DMS79 (cell line): Measurements from ENCODE around the gene TOMM20L.

Experiments used
- DNase-seq: peaks from one replicate; lab custom pipeline; 2025; lab: John Stamatoyannopoulos, UW

The TOMM20L gene

GRCh38 chr14:58427281-58428117 lies 31.8 kb downstream of the TOMM20L start, which contains the start of the genes KIAA0586 and TIMM9:
Gene KIAA0586 (plus strand): TSS chr14:58427719. CDS start chr14:58428265, 546 bp downstream.
Gene TIMM9 (minus strand): TSS chr14:58427531. CDS start chr14:58411945, 15,586 bp downstream.
- DNase-seq: peak; percentile 99

- DNase-seq: peak; percentile 33
Observed at GRCh38 chr14:58428118-58428683, 32.5 kb downstream of the TOMM20L start.

DNA sequence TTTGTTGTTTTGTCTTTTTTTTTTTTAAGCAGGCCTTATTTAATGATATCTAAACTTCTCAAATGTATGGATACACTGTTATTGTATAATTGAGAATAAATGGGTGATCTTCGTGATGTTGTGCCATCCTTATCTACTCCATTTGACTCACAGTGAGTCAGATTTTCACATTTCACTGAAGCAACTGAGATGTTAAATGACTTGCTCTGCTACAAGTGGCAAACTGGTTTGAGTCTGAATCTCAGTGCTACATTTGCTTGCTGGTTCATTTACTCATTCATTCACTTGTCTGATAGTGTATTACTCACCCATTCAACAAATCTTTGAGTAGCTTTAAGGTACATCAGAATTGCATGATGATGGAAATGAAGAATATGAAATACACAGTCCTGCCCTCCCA lies 34.4 kb downstream of the TOMM20L start:
- DNase-seq: no peak

GRCh38 chr14:58439476-58439875 lies 43.7 kb downstream of the TOMM20L start:
- no peak for DNase-seq

- no peak for DNase-seq
Observed at GRCh38 chr14:58444627-58445026, 48.9 kb downstream of the TOMM20L start.

DNA sequence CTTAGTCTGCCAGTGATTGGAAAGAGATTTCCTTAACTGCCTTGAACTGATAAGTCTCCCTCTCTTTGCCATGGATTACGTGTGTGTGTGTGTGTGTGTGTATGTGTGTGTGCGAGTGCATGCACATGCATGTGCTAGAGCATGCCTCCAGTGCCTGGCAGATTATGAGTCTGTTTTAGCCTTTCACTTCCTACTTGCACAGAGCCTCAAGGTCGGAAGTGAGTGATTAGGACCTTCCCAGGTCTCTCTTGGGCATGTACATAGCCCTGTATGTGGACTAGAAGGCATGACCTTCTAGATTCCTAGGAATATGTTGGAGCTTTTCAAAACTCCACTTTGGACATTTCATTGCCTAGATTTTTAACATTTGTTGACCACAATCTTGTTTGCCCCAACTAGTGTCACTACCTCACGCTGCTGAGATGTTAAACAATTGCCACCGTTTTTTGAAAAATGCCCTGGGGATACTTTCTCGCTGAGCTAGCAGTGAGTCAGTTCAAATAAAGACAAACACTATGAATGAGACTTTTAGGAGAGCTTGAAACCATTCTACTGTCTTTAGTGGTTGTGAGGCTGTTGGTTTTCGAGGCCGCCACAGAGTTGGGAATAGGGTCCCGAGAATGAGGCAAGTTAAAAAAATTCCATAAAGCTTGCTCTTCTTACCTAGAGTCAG lies 60.0 kb downstream of the TOMM20L start:
- DNase-seq: no peak
